HG02642 (cell line): ENCODE measurements around the gene WARS2.
"Not testable (repeated sequence)": the region's sequence is repeated elsewhere in the genome, so short reads cannot be mapped to it uniquely, and the experiment has no call there.

Experiments
- ATAC-seq: cut with Tn5 transposase; IDR thresholded peaks from one replicate; pipeline ENCODE4 v1.9.1; 2021; ENCODE audit warnings: mild to moderate bottlenecking; ENCODE audit not compliant: unreplicated experiment, poor library complexity

WARS2 gene

GRCh38 chr1:119140177-119141019 lies at the start of gene WARS2:
TSS of gene WARS2 (minus strand) at chr1:119140653. CDS start at chr1:119140644, 9 bp downstream.
- ATAC-seq = peak; percentile 96

GRCh38 chr1:119188926-119189325 lies 48.5 kb upstream of the WARS2 start:
- no peak for ATAC-seq

GRCh38 chr1:119187416-119187815 lies 47.0 kb upstream of the WARS2 start:
- no peak for ATAC-seq

DNA sequence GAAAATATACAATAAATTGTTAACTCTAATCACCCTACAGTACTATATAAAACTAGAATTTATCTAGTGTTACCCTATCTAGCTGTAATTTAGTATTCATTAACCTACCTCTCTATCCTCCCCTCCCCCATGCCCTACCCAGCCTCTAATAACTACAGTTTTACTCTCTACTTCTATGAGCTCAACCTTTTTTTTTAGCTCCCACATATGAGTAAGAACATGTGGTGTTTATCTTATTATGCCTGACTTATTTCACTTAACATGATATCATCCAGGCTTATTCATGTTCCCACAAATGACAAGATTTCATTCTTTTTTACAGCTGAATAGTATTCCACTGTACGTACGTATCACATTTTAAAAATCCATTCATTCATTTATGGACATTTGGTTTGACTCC lies 46.0 kb upstream of the WARS2 start:
- no peak for ATAC-seq

GRCh38 chr1:119184972-119185371 lies 44.5 kb upstream of the WARS2 start:
- ATAC-seq = no peak

DNA sequence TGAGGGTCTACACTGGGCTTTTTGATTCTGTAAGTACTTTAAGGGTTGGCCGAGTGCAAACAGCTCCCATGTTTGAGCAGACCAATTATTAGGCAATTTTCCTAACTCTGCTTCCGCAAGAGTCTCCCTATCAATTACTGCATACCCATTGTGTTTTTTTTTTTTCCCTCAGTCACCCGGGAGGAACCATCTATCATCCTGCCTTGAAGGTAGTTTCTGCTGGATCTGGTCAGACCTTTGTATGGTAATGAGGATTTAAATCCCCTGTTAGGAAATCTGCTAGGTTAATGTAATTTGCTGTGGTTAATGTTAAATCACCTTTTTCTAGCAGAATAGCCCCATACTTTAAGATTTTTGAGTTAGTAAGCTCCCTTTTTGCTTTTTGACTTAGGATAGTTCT lies 40.8 kb upstream of the WARS2 start:
- ATAC-seq = no peak

GRCh38 chr1:119179051-119179450 lies 38.6 kb upstream of the WARS2 start:
- no peak for ATAC-seq

DNA sequence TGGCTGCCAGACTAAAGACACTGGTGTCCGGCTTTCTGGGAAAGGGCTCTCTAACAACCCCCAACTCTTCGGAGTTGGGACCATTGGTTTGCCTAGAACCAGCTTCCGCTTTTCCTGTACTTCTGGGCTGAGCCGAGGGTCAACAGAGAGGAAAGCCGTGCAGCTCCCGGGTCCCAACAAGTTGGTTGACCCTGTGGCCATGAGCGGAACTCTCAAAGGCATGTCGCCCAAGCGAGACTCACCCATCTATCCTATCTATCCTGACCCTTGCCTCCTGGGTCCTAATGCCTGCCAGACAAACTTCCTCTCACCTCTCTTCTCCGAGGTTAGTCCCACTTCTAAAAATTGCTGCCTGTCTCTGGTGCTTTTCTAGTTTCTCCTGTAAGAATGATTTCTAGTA lies 32.5 kb upstream of the WARS2 start:
- ATAC-seq = not testable (repeated sequence)

DNA sequence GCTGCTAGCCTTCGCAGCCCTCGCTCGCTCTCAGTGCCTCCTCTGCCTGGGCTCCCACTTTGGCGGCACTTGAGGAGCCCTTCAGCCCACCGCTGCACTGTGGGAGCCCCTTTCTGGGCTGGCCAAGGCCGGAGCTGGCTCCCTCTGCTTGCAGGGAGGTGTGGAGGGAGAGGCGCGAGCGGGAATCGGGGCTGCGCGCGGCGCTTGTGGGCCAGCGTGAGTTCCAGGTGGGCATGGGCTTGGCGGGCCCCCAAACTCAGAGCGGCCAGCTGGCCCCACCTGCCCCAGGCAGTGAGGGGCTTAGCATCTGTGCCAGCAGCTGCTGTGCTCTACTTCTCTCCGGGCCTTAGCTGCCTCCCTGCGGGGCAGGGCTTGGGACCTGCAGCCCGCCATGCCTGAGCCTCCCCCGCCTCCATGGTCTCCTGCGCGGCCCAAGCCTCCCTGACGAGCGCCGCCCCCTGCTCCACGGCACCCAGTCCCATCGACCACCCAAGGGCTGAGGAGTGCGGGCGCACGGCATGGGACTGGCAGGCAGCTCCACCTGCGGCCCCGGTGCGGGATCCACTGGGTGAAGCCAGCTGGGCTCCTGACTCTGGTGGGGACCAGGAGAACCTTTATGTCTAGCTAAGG lies 31.0 kb upstream of the WARS2 start:
- ATAC-seq = not testable (repeated sequence)

DNA sequence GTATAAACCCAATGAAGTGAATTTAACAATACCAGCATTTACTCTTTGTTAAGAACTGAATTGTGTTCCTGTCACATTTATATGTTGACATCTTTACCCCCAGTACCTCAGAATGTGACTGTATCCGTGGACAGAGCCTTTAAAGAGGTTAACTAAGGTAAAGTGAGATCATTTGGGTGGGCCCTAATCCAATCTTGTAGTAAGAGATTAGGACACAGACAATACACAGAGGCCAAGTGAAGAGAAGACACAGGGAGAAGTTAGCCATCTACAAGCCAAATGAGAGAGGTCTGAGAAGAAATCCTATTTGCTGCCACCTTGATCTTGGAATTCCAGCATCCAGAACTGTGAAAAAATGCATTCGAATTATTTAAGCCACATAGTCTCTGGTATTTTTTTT lies 22.9 kb upstream of the WARS2 start:
- ATAC-seq = no peak

- ATAC-seq = no peak
These were observed 20.4 kb upstream of the WARS2 start for GRCh38 chr1:119160866-119161265.

DNA sequence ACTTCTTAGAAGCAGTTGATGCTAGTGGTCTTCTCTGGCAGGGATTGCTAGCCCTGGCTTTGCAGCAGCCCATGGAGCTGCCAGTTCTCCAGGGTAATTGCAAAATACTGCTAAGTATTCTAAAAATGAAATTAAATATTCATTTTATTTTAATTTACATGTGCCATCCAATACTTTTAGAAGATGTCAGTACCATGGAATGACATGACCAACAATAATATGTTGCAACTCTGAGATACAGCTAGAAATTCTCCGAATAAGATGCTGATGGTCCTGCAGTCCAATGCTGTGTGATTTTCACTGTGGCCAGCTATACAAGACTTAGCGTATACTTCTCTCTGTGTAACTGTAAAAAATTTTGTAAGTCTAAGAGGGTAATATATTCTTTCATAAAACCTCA lies 20.0 kb upstream of the WARS2 start:
- ATAC-seq = no peak

DNA sequence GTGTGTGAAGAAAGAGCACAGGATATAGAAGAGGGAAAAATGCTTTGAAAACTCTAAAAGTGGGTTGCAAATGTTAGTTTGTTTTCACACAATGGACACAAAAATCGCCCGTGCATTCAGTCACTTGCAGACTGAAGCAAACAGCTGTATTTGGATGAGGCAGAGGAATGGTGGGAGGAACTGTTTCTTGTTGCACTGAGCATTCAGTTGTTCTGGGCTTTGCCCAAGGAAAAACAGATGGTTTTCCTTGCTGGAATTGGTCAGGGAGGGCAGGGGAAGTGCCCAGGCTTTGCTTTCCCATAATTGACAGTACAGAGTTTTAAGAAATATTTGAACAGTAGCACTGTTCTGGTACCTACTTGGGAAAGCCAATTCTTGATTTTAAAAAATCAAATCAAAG lies 19.5 kb upstream of the WARS2 start:
- no peak for ATAC-seq

DNA sequence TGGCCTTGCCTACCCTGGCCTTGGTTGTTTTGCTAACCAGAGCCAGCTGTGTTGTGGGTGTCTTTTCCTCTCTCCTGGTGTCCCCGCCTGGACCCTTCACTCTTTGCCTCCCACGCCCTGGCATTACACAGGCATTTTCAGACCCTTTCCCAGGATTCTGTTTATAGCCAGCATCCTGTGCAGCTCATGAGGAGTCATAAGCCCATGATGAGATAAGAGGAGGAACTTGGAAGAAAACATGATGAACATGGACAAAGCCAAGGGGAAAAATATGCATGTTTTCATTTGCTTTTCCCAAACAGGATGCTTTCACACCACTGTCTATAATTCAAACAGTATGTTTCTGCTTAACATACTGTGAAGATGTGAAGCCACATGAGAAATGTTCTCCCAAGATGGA lies 18.7 kb upstream of the WARS2 start:
- no peak for ATAC-seq

DNA sequence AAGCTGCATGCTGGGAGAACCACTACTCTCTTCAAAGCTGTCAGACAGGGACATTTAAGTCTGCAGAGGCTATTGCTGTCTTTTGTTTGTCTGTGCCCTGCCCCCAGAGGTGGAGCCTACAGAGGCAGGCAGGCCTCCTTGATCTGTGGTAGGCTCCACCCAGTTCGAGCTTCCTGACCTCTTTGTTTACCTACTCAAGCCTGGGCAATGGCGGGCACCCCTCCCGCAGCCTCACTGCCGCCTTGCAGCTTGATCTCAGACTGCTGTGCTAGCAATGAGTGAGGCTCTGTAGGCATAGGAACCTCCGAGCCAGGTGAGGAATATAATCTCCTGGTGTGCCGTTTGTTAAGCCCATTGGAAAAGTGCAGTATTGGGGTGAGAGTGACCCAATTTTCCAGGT lies 16.3 kb upstream of the WARS2 start:
- not testable (repeated sequence) for ATAC-seq

DNA sequence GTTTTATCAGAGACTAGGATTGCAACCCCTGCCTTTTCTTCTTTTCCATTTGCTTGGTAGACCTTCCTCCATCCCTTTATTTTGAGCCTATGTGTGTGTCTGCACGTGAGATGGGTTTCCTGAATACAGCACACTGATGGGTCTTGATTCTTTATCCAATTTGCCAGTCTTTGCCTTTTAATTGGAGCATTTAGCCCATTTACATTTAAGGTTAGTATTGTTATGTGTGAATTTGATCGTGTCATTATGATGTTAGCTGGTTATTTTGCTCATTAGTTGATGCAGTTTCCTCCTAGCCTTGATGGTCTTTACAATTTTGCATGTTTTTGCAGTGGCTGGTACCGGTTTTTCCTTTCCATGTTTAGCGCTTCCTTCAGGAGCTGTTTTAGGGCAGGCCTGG lies 14.6 kb upstream of the WARS2 start:
- not testable (repeated sequence) for ATAC-seq

GRCh38 chr1:119150150-119150549 lies 9.7 kb upstream of the WARS2 start:
- ATAC-seq = no peak

DNA sequence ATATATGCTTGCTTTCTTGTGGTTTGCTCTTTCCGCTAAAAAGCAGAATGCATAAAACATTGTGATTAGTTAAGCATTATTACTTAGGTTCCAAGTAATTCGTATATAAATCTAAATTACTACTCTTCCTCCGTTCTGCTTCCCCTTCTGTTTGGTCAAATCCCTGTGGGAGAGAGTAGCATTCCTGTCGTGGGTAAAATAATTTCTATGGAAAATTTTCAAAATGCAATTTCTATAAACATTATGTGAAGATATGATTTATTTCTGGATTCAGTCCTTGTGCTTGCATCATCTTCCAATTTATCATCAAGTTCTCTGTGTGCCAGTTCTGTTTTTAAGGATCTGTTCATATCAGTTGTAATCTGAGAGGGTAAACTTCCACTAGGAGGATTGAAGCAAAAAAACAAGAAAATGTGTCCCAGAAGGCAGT lies 7.2 kb upstream of the WARS2 start:
- ATAC-seq = no peak

GRCh38 chr1:119146466-119146865 lies 6.0 kb upstream of the WARS2 start:
- no peak for ATAC-seq

- no peak for ATAC-seq
These were observed 4.4 kb upstream of the WARS2 start for GRCh38 chr1:119144813-119145212.

GRCh38 chr1:119143706-119144105 lies 3.3 kb upstream of the WARS2 start:
- no peak for ATAC-seq

- ATAC-seq = no peak
These were observed 1.2 kb upstream of the WARS2 start for GRCh38 chr1:119141660-119142059.
